ENCODE data around the gene ABLIM1. TPM values are rescaled to one million over a fixed set of nuclear protein-coding genes. Genes with fewer than 3 reads are reported as not detected.

Gene ABLIM1
- total and polyA plus RNA-seq, 10 of the 15 experiments (the other 5 are each of a cell fraction or from before 2014, with no cell fraction given), result 14.2 to 50.5 (median 28.1) TPM

DNA sequence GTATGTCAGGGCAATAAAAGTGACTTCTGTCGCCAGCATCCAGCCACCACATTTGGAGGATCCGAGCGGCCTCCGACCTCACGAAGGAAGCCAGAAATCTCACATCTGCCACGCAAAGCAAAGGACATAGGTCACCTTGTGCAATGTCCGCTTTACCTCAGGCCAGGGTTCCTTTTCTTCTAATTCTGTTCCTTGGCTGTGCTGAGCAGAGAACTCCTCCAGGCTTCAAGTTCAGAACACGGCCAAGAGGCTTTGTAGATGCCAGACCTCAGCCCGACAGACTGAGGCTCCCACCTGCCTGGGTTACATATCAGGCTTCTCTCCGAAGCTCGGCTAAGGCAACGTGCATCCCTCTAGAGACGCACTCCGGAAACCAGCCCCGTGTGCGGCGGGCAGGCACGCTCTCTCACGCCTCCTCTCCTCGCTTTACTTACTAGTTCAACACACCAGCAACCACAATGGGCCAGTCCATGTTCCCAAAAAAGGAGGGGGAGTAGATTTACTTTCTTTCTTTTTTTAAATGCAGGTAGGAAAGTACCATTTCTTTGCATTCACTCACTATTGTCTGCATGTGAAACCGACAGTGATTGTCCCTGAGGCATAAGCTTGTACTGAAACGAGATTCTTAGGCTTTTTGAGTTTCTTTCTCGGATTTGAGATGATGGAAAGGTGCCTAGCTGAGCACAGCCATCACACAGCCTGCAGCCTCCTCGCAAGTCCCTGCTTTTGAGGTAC, 131.4 kb downstream of the ABLIM1 start (continued):
- TF ChIP-seq PAX5 (IDR thresholded peaks at IDR 0.05; ENCODE audit: borderline replicate concordance, low read depth, low read length) (peak; percentile 65; the same call in 1 of the 2 replicates), JUND (IDR thresholded peaks at IDR 0.05; ENCODE audit: low read depth, low read length) (peak; percentile 94), DPF2 (IDR thresholded peaks at IDR 0.05) (no peak), ZNF384 (IDR thresholded peaks at IDR 0.05; ENCODE audit: borderline replicate concordance, low read depth, low read length) (peak; percentile 22; the same call in 1 of the 2 replicates), TCF12 (IDR thresholded peaks at IDR 0.05; ENCODE audit: low read depth, low read length) (peak; percentile 56; the same call in 1 of the 2 replicates), GABPA (IDR thresholded peaks at IDR 0.05; ENCODE audit: low read depth) (0 out of 2 replicates have a peak, but pooled peaks have one; percentile 14), SP1 (IDR thresholded peaks at IDR 0.05; ENCODE audit: low read depth, low read length) (peak; percentile 32), HDGF (IDR thresholded peaks at IDR 0.05) (no peak), KLF5 (IDR thresholded peaks at IDR 0.05; ENCODE audit: partially characterized antibody) (peak; percentile 96), HDAC2 (IDR thresholded peaks at IDR 0.05) (no peak), MEF2A (IDR thresholded peaks at IDR 0.05; ENCODE audit: insufficient read depth, low read depth, low read length) (peak; percentile 48; the same call in 1 of the 2 replicates), ZNF274 (IDR thresholded peaks at IDR 0.05; ENCODE audit: insufficient read depth, insufficient read length) (no peak), STAT3 (IDR thresholded peaks at IDR 0.05; ENCODE audit: low read depth, low read length) (no peak), HCFC1 (IDR thresholded peaks at IDR 0.05; ENCODE audit: low read length) (no peak; the same call in 1 of the 2 replicates), IKZF2 (IDR thresholded peaks at IDR 0.05) (peak; percentile 18 to 25; a peak in 3 of 4 replicates), FOXK2 (IDR thresholded peaks at IDR 0.05) (peak; percentile 95), NRF1 (conservative IDR thresholded peaks at IDR 0.05; ENCODE audit: low read depth, low read length) (no peak), POU2F2 (IDR thresholded peaks at IDR 0.05; ENCODE audit: borderline replicate concordance, low read depth, low read length) (peak; percentile 79; the same call in 2 of the 3 replicates), EED (IDR thresholded peaks at IDR 0.05; ENCODE audit: low read depth) (no peak)
- TF ChIP-seq, protein P1, sequence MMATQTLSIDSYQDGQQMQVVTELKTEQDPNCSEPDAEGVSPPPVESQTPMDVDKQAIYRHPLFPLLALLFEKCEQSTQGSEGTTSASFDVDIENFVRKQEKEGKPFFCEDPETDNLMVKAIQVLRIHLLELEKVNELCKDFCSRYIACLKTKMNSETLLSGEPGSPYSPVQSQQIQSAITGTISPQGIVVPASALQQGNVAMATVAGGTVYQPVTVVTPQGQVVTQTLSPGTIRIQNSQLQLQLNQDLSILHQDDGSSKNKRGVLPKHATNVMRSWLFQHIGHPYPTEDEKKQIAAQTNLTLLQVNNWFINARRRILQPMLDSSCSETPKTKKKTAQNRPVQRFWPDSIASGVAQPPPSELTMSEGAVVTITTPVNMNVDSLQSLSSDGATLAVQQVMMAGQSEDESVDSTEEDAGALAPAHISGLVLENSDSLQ (IDR thresholded peaks at IDR 0.05), result peak; percentile 51; the same call in 1 of the 2 replicates
- TF ChIP-seq, protein P2, sequence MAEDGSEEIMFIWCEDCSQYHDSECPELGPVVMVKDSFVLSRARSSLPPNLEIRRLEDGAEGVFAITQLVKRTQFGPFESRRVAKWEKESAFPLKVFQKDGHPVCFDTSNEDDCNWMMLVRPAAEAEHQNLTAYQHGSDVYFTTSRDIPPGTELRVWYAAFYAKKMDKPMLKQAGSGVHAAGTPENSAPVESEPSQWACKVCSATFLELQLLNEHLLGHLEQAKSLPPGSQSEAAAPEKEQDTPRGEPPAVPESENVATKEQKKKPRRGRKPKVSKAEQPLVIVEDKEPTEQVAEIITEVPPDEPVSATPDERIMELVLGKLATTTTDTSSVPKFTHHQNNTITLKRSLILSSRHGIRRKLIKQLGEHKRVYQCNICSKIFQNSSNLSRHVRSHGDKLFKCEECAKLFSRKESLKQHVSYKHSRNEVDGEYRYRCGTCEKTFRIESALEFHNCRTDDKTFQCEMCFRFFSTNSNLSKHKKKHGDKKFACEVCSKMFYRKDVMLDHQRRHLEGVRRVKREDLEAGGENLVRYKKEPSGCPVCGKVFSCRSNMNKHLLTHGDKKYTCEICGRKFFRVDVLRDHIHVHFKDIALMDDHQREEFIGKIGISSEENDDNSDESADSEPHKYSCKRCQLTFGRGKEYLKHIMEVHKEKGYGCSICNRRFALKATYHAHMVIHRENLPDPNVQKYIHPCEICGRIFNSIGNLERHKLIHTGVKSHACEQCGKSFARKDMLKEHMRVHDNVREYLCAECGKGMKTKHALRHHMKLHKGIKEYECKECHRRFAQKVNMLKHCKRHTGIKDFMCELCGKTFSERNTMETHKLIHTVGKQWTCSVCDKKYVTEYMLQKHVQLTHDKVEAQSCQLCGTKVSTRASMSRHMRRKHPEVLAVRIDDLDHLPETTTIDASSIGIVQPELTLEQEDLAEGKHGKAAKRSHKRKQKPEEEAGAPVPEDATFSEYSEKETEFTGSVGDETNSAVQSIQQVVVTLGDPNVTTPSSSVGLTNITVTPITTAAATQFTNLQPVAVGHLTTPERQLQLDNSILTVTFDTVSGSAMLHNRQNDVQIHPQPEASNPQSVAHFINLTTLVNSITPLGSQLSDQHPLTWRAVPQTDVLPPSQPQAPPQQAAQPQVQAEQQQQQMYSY (CRISPR knock-in tag; IDR thresholded peaks at IDR 0.05), result no peak
- TF ChIP-seq, protein P3, sequence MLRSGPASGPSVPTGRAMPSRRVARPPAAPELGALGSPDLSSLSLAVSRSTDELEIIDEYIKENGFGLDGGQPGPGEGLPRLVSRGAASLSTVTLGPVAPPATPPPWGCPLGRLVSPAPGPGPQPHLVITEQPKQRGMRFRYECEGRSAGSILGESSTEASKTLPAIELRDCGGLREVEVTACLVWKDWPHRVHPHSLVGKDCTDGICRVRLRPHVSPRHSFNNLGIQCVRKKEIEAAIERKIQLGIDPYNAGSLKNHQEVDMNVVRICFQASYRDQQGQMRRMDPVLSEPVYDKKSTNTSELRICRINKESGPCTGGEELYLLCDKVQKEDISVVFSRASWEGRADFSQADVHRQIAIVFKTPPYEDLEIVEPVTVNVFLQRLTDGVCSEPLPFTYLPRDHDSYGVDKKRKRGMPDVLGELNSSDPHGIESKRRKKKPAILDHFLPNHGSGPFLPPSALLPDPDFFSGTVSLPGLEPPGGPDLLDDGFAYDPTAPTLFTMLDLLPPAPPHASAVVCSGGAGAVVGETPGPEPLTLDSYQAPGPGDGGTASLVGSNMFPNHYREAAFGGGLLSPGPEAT (IDR thresholded peaks at IDR 0.05; ENCODE audit: low read depth), result 0 out of 2 replicates have a peak, but pooled peaks have one; percentile 8
- TF ChIP-seq, protein P4, sequence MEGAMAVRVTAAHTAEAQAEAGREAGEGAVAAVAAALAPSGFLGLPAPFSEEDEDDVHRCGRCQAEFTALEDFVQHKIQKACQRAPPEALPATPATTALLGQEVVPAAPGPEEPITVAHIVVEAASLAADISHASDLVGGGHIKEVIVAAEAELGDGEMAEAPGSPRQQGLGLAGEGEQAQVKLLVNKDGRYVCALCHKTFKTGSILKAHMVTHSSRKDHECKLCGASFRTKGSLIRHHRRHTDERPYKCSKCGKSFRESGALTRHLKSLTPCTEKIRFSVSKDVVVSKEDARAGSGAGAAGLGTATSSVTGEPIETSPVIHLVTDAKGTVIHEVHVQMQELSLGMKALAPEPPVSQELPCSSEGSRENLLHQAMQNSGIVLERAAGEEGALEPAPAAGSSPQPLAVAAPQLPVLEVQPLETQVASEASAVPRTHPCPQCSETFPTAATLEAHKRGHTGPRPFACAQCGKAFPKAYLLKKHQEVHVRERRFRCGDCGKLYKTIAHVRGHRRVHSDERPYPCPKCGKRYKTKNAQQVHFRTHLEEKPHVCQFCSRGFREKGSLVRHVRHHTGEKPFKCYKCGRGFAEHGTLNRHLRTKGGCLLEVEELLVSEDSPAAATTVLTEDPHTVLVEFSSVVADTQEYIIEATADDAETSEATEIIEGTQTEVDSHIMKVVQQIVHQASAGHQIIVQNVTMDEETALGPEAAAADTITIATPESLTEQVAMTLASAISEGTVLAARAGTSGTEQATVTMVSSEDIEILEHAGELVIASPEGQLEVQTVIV (IDR thresholded peaks at IDR 0.05; ENCODE audit: borderline replicate concordance, partially characterized antibody), result no peak
